ENCODE measurements around the gene SREBF2.

SREBF2 gene

DNA sequence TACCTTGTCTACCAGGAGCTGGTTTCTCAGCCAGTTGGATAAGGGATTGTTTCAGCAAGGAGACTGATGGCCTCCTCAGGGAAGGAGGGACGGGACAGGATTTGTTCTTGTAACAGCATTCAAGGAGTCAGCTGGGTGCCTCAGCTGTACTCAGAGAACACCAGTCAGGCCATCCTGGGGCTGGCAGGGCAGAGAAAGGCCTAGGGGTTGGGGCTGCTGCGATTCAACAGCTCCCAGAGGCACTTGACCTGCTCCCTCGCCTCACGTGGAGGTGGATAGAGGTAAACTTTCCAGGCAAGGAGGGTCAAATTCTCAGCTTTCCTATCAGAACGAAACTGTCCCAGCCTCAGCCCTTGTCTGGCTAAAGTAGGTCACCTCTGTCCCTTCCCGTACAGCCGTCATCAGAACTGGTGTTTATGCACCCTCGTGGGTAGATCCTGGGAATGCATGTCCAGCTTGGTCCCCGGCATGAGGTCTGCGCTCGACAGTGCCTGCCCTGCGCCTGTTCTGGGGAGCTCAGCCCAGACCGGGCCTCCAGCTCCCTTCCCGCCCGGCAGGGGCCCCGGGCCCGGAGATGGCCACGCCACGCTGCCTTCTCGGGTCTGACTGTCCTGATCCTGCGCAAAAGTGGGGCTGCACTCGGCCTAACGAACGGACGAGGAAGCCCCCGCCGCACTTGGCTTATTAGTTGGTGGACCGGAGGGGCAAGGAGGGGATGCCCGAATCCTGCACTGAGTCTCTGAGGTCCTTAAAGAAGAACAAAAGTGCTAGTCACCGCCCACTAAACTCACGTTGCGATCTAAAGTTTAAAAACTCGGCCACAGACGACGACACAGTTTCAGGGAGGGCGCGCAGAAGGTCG, 33.2 kb upstream of the SREBF2 start:
- TF ChIP-seq SIN3A (IDR thresholded peaks at IDR 0.05; ENCODE audit: borderline replicate concordance, insufficient read depth, low read length) (no peak), FOXP2 (optimal IDR thresholded peaks at IDR 0.05; ENCODE audit: borderline replicate concordance, extremely low read depth, extremely low read length, insufficient read depth) (no peak)

DNA sequence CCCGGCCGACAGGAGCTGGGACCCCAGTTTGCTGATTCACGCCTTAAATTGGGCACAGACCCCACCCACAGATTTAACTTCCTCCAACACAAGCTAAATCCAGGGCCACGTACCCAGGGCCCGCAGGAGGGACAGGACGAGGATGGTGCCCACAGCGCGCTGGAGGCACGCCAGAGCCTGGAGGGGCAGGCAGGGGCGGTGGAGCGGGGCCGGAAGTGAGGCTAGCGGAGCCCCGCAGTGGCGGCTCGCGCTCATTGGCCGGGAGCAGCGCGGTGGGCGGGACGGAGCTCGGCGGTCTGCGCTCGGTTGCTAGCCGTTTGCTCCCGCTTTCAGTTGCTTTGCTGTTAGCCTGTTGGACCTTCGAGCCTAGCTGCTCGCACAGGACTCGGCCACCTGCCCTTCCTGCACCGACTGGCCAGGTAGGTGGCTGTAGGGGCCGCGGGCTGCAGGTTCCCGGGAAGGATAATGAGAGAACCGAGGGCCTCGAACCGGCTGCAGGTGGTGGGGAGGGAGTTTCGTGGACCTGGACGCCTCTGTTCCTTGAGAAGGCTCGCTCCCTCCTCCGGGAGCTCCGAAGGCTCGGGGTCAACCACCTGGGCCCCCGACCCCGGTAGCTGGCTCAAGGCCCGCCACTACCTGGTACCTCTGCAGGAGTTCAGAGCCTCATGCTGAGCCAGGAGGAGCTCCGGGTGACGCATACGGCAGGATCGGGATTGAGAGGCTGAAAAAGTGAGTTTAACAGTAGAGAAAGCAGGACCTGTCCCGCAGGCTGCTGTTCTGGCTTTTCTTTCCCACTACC, 32.4 kb upstream of the SREBF2 start, which contains the start of gene CCDC134:
CCDC134 (plus strand) TSS at position 332 of the 799 bp plus-strand sequence. CDS start 8,212 bp downstream, outside the sequence.
- peak; percentile 90; the same call in 1 of the 2 replicates for TF ChIP-seq TAF1 (IDR thresholded peaks at IDR 0.05; ENCODE audit: borderline replicate concordance, insufficient read depth, low read length)
- TF ChIP-seq FOXP2 (optimal IDR thresholded peaks at IDR 0.05; ENCODE audit: borderline replicate concordance, extremely low read depth, extremely low read length, insufficient read depth): peak; percentile 81
- peak; percentile 95 for TF ChIP-seq POLR2AphosphoS5 (IDR thresholded peaks at IDR 0.05; ENCODE audit: low read depth, low read length)
- TF ChIP-seq SIN3A (IDR thresholded peaks at IDR 0.05; ENCODE audit: borderline replicate concordance, insufficient read depth, low read length): no peak
- TF ChIP-seq, protein P1, sequence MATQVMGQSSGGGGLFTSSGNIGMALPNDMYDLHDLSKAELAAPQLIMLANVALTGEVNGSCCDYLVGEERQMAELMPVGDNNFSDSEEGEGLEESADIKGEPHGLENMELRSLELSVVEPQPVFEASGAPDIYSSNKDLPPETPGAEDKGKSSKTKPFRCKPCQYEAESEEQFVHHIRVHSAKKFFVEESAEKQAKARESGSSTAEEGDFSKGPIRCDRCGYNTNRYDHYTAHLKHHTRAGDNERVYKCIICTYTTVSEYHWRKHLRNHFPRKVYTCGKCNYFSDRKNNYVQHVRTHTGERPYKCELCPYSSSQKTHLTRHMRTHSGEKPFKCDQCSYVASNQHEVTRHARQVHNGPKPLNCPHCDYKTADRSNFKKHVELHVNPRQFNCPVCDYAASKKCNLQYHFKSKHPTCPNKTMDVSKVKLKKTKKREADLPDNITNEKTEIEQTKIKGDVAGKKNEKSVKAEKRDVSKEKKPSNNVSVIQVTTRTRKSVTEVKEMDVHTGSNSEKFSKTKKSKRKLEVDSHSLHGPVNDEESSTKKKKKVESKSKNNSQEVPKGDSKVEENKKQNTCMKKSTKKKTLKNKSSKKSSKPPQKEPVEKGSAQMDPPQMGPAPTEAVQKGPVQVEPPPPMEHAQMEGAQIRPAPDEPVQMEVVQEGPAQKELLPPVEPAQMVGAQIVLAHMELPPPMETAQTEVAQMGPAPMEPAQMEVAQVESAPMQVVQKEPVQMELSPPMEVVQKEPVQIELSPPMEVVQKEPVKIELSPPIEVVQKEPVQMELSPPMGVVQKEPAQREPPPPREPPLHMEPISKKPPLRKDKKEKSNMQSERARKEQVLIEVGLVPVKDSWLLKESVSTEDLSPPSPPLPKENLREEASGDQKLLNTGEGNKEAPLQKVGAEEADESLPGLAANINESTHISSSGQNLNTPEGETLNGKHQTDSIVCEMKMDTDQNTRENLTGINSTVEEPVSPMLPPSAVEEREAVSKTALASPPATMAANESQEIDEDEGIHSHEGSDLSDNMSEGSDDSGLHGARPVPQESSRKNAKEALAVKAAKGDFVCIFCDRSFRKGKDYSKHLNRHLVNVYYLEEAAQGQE (IDR thresholded peaks at IDR 0.05; ENCODE audit: insufficient read depth in 1 of 2, low read depth in 2 of 2, low read length in 2 of 2): 0 out of 4 replicates have a peak, but pooled peaks of 1 of the 2 experiments have one; percentile 3

GRCh38 chr22:41801147-41801819, 31.6 kb upstream of the SREBF2 start:
- TF ChIP-seq POLR2AphosphoS5 (IDR thresholded peaks at IDR 0.05; ENCODE audit: low read depth, low read length): no peak
- TF ChIP-seq TAF1 (IDR thresholded peaks at IDR 0.05; ENCODE audit: borderline replicate concordance, insufficient read depth, low read length): no peak
- TF ChIP-seq, protein P1 (IDR thresholded peaks at IDR 0.05; ENCODE audit: insufficient read depth in 1 of 2, low read depth in 2 of 2, low read length in 2 of 2): no peak
- TF ChIP-seq SIN3A (IDR thresholded peaks at IDR 0.05; ENCODE audit: borderline replicate concordance, insufficient read depth, low read length): no peak
- no peak for TF ChIP-seq FOXP2 (optimal IDR thresholded peaks at IDR 0.05; ENCODE audit: borderline replicate concordance, extremely low read depth, extremely low read length, insufficient read depth)

DNA sequence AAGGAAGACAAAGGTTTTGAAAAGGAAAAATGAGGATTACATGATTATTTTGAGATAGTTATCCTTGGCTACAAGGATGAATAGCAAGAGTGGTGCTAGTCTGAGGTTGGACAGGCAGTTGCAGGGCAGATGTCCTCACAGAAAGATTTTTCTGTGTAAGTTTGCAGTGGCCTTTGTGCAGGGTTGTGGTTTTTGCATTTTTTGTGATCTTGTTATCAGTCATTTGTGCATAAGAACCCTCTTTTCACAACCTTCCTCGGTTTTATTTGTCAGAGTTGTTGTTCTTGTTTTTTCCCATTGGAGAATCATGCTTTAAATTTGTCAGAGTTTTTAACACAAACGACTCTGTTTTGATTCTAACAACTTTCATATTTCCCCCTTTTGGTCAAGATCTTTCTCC, 31.0 kb upstream of the SREBF2 start:
- TF ChIP-seq SIN3A (IDR thresholded peaks at IDR 0.05; ENCODE audit: borderline replicate concordance, insufficient read depth, low read length): no peak
- TF ChIP-seq TAF1 (IDR thresholded peaks at IDR 0.05; ENCODE audit: borderline replicate concordance, insufficient read depth, low read length): no peak
- TF ChIP-seq, protein P1 (IDR thresholded peaks at IDR 0.05; ENCODE audit: insufficient read depth in 1 of 2, low read depth in 2 of 2, low read length in 2 of 2): no peak
- no peak for TF ChIP-seq FOXP2 (optimal IDR thresholded peaks at IDR 0.05; ENCODE audit: borderline replicate concordance, extremely low read depth, extremely low read length, insufficient read depth)
- TF ChIP-seq POLR2AphosphoS5 (IDR thresholded peaks at IDR 0.05; ENCODE audit: low read depth, low read length): no peak

- TF ChIP-seq, protein P1 (IDR thresholded peaks at IDR 0.05; ENCODE audit: insufficient read depth in 1 of 2, low read depth in 2 of 2, low read length in 2 of 2): no peak
- TF ChIP-seq TAF1 (IDR thresholded peaks at IDR 0.05; ENCODE audit: borderline replicate concordance, insufficient read depth, low read length) (no peak), POLR2AphosphoS5 (IDR thresholded peaks at IDR 0.05; ENCODE audit: low read depth, low read length) (no peak), FOXP2 (optimal IDR thresholded peaks at IDR 0.05; ENCODE audit: borderline replicate concordance, extremely low read depth, extremely low read length, insufficient read depth) (no peak), SIN3A (IDR thresholded peaks at IDR 0.05; ENCODE audit: borderline replicate concordance, insufficient read depth, low read length) (no peak)
Observed at GRCh38 chr22:41805639-41806038, 27.3 kb upstream of the SREBF2 start.

Data from PFSK-1 (cell line).